ENCODE results near the gene DEPP1.

Gene DEPP1

GRCh38 chr10:44988957-44989585 lies 10.5 kb upstream of the DEPP1 start:
- Histone ChIP-seq H3K4me1 (peaks cover 0 to 80% (median 66%) of the 10 kb centered on the region in 4 donors), H3K4me3 (no peak overlapping the region), H3K27ac (peak overlapping the region; percentile 91 to 96), H3K36me3 (peaks cover 0 to 25% (median 4%) of the 10 kb centered on the region in 3 donors), H3K9me3 (no peaks in the 10 kb centered on the region), H3K27me3 (no peaks in the 10 kb centered on the region)
- DNase-seq, result no peak
- intact Hi-C loops (cut with DNase I; ENCODE audit: low total_unique reads), result no loop called here
- TF ChIP-seq CTCF (IDR thresholded peaks at IDR 0.05), result no peak

- H3K27ac ChIP-seq, result peak overlapping the region; percentile 90 to 96
- H3K36me3 ChIP-seq, result peaks cover 0 to 26% (median 4%) of the 10 kb centered on the region in 3 donors
- intact Hi-C loops (cut with DNase I; ENCODE audit: low total_unique reads), result no loop called here
- H3K9me3 ChIP-seq, result no peaks in the 10 kb centered on the region
- TF ChIP-seq CTCF (IDR thresholded peaks at IDR 0.05), result no peak
- no peak overlapping the region for H3K4me3 ChIP-seq
- H3K4me1 ChIP-seq, result peaks cover 0 to 80% (median 64%) of the 10 kb centered on the region in 4 donors
- H3K27me3 ChIP-seq, result no peaks in the 10 kb centered on the region
- peak in 1 of 2 donors; percentile 17 for DNase-seq
Measured at GRCh38 chr10:44986670-44987069, 8.1 kb upstream of the DEPP1 start.

- DNase-seq, result peak in 1 of 2 donors; percentile 9
- H3K36me3 ChIP-seq, result peaks cover 0 to 26% (median 4%) of the 10 kb centered on the region in 3 donors
- intact Hi-C loops (cut with DNase I; ENCODE audit: low total_unique reads), result no loop called here
- peaks cover 2 to 80% (median 64%) of the 10 kb centered on the region in 4 donors for H3K4me1 ChIP-seq
- H3K27me3 ChIP-seq, result no peaks in the 10 kb centered on the region
- no peak overlapping the region for H3K4me3 ChIP-seq
- TF ChIP-seq CTCF (IDR thresholded peaks at IDR 0.05), result no peak
- no peaks in the 10 kb centered on the region for H3K9me3 ChIP-seq
- peak overlapping the region; percentile 90 to 96 for H3K27ac ChIP-seq
Measured at GRCh38 chr10:44986179-44986578, 7.6 kb upstream of the DEPP1 start.

GRCh38 chr10:44985175-44985681 lies 6.6 kb upstream of the DEPP1 start:
- peak; percentile 36 to 66 for DNase-seq
- H3K36me3 ChIP-seq, result peaks cover 0 to 26% (median 4%) of the 10 kb centered on the region in 3 donors
- peak overlapping the region; percentile 90 to 96 for H3K27ac ChIP-seq

GRCh38 chr10:44984671-44985101 lies 6.1 kb upstream of the DEPP1 start:
- H3K4me1 ChIP-seq, result peaks cover 11 to 90% (median 74%) of the 10 kb centered on the region in 4 donors

More at GRCh38 chr10:44985175-44985681, 6.6 kb upstream of the DEPP1 start:
- TF ChIP-seq CTCF (IDR thresholded peaks at IDR 0.05), result no peak
- intact Hi-C loops (cut with DNase I; ENCODE audit: low total_unique reads), result no loop called here
- H3K4me3 ChIP-seq, result no peak overlapping the region
- H3K9me3 ChIP-seq, result no peaks in the 10 kb centered on the region
- H3K27me3 ChIP-seq, result no peaks in the 10 kb centered on the region
- H3K4me1 ChIP-seq, result peaks cover 11 to 85% (median 68%) of the 10 kb centered on the region in 4 donors

More at GRCh38 chr10:44984671-44985101, 6.1 kb upstream of the DEPP1 start:
- peaks cover 0 to 22% (median 4%) of the 10 kb centered on the region in 3 donors for H3K36me3 ChIP-seq
- H3K27me3 ChIP-seq, result no peaks in the 10 kb centered on the region
- no peak overlapping the region for H3K4me3 ChIP-seq
- H3K9me3 ChIP-seq, result no peaks in the 10 kb centered on the region
- no peak for TF ChIP-seq CTCF (IDR thresholded peaks at IDR 0.05)
- intact Hi-C loops (cut with DNase I; ENCODE audit: low total_unique reads), result loop anchor here (5.0 kb wide), 1 partner anchor 1012 kb away; no protein-coding TSS in a partner anchor
- peak overlapping the region; percentile 90 to 96 for H3K27ac ChIP-seq
- peak; percentile 19 to 65 for DNase-seq

Data from tibial artery (tissue), 4 donors.